HK-2 (cell line): Measurements from ENCODE around the gene CPN2.

Source experiments
- DNase-seq: peaks from one replicate; pipeline ENCODE4 v3.0.0-alpha.2; 2018; ENCODE audit not compliant: unreplicated experiment

Gene CPN2

DNA sequence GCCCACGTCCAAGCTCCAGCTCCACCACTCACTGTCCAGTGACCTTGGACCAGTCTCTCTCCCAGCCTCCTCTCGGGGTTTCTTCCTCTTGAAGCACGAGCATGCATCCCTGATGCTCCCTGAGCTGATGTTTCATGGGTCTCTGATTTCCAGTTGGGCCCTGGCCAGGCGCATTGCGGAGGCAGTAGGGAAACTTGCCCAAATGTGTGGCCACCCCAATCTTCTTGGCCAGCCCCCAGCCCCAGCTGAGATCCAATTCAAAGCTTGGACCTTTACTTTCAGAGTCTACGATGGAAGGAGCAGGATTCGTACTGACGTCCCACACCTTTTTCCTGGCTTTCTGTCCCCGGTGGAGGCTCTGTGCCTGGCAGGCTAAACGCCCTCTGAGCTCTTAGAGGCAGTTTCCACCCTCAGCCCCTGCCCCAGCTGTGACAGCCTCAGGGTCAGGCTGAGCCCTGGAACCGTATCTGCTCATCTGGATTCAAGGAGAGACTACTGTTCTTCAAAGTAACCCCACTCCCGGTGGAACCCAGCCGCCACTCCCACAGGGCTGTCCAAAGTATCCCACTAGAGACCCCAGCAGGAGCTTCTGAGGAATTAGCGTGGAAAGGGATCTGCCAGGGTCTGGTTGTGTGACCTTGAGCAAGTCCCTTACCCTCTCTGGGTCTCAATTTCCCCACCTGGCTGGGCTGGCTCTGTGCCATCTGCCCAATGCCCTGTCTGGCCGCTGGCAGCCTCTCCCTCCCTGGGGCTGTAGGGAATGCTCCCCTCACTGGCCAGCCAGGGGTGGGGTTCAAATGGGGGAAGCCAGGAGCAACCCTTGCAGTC lies 37.4 kb downstream of the CPN2 start:
- DNase-seq, result no peak

GRCh38 chr3:194312743-194313281 lies 38.3 kb downstream of the CPN2 start:
- DNase-seq, result no peak

DNA sequence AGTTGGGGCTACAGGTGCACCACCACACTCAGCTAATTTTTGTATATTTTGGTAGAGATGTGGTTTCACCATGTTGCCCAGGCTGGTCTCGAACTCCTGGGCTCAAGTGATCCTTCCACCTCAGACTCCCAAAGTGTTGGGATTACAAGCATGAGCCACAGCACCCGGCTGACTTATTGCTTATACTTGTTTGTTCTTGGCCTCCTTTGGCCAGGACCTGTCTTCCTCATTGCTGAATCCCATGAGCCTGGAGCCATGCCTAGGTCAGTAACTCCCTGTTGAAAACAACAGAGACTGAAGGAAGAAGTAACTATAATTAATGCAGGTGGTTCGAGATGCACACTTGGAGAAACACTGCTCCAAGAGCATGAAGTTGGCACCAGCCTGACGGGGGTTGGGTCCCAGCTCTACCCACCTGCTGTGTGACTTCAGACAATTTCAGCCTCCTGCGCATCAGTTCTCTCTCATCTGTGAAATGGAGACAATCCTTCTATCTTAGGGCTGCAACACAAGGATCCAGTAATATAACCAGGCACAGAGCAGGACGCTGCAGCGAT lies 38.9 kb downstream of the CPN2 start:
- no peak for DNase-seq

GRCh38 chr3:194311000-194311399 lies 40.1 kb downstream of the CPN2 start:
- DNase-seq, result no peak

DNA sequence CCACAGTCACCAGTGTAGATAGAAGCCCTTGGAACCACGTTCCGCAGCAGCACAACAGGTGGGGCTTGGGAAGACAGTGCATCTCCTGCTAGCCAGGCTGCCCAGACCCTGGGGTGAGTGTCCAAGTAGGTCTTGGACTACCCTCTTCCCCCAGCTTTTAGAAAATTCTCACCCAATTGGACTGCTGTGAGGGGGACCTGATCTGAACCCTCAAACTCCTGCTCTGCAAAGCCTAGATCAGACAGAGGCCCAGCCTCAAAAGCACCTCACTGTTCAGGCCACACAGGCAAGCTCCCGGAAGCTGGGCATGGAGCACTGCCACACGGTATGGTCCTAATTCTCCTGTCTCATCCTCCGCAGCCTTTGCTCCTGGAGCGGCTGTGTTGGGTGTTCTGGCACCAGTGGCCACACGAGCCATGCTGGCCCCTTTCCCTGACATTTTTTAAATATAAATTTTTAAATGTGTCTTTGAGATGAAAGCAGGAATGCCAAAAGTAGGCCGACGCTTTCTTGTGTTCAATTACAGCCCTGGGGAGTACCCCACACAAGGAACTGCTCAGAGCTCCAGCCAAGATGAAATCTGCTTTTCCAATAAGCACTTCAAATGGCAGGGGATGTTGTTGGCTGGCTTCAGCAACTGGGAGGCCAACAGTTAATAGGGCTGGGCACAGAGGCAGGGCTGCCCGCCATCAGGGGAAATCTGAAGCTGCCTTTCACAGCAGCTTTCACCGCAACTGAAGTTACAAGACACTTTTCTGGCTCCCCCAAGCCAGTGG lies 40.9 kb downstream of the CPN2 start:
- DNase-seq, result no peak

- DNase-seq, result no peak
These were observed 42.3 kb downstream of the CPN2 start for GRCh38 chr3:194308601-194309449.

DNA sequence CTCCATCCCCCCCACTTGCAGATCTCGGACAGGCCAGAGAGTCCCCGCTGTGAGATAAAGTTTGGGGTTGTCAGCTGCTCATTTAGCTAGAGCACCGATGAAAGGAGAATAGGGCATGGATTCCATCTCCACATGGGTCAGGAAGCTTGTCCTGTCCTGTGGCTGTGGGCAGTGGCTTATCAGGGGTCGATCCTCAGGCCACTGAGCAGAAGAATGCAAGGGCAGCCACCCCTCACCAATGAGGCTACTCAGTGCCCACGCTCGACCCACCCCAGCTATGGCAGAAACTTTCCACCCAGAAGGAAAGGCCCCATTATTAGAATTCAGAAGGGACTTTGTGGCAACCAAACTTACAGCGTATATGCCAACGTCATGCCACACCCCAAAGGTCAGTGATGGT lies 43.3 kb downstream of the CPN2 start:
- DNase-seq, result no peak

DNA sequence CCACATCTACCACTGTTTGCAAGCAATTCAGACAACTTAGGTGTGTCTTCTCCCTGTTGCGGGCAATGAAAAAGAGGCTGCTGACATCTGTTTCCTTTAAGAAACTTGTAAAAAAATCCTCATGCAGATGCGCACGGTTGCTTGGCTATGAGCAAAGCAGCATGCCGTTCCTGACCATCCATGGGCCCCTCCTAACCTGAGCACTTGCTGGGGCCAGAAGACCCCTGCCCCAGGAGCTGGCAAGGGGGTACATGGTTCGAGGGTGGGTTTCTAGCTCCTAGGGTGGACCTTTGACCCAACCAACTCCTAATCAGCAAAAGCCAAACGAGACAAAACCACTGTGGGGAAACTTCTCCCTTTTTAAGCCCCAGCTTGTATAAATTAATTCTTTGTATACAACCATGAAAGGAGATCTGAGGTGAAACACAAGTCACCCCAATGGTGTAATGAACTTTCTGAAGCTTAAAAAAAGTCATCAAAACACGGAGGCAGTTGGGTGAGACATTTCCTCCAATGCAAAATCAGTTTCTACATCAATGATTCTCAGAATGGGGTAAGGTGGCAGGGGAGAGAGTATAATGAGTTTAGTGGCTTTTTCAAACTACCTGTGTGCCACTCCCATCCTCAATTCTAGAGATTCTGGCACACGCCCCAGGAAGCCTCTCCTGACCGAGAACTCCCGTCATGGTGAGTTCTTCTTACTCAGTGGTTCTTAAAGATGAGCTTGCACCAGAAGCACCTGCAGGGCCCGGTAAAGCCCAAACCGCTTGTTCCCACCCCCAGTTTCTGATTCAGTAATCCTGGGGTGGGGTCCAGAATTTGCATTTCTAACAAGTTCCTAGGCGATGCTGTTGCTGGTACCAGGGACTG lies 44.1 kb downstream of the CPN2 start:
- no peak for DNase-seq

- no peak for DNase-seq
These were observed 44.9 kb downstream of the CPN2 start for GRCh38 chr3:194306109-194306686.

DNA sequence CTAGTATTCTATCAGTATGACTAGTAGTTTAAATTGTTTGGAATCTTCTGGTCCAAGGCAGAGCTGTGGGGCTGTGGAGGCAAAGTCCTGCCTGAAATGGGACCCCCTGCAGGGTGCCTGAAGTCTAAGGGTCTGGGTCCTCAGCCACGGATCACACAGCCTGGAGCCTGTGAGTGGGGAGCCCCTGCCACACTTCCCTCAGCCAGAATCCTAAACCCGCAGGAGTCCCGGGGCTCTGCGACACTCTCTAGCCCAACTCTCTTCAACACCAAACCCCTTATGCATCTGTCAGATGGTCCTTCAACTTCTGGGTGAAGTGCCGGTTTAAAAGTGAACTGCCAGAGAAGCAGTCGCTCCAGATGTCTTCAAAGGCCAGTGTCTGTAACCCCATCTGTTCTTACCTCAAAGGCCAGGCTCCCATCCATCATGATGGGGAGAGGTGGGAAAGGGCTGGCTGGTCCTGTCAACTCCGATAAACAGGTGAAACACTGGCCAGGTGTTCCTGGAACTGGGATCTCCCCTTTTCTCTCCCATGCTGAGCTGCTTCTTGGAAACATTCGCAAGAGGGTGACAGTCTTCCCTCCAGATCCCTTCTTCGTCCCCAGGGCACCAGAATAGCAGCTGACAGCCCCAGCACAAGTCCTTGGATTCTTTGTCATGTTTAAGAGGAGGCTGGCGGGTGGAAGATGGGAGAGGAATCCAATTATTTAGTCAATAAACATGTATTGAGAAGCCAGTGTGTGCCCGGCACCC lies 45.6 kb downstream of the CPN2 start:
- DNase-seq, result no peak

- no peak for DNase-seq
These were observed 46.8 kb downstream of the CPN2 start for GRCh38 chr3:194304186-194304917.

DNA sequence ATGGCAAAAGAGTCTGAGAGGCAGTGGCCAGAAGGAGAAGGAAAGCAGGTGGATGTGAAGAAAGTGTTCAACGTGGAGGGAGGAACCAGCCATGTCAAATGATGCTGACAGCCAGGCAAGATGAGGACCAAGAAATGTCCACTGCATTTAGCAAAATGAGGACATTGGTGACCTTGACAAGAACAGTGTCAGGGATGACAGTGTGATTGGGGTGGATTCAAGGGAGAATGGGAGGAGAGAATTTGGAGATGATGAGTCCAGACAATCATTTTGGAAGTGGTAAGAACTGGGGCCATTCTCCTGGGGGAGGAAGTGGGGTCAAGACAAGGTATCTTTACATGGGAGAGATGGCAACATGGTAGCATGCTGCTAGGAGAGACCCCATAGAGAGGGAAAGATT lies 47.4 kb downstream of the CPN2 start:
- DNase-seq, result no peak

DNA sequence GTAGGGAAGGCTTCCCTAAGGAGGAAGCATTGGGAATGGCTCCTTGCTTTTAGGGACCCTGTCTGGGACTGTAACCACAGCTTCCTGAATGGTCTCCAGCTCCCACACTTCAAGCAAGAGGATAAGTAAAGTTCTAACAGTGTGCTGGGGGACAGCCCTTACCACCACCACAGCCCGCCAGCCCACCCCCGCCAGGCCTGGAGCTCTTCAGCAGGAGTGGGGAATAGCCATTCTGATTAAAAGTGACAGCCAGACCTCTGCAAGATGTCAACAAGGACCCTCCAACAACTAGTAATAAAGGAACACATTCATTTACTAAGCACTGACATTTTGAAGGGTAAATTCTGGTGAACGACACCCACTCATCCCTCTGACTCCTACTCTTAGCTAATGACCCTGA lies 49.4 kb downstream of the CPN2 start:
- DNase-seq, result no peak

GRCh38 chr3:194300936-194301335 lies 50.2 kb downstream of the CPN2 start:
- no peak for DNase-seq

- no peak for DNase-seq
These were observed 50.8 kb downstream of the CPN2 start for GRCh38 chr3:194300382-194300758.

- DNase-seq, result no peak
These were observed 52.5 kb downstream of the CPN2 start for GRCh38 chr3:194298331-194299227.

DNA sequence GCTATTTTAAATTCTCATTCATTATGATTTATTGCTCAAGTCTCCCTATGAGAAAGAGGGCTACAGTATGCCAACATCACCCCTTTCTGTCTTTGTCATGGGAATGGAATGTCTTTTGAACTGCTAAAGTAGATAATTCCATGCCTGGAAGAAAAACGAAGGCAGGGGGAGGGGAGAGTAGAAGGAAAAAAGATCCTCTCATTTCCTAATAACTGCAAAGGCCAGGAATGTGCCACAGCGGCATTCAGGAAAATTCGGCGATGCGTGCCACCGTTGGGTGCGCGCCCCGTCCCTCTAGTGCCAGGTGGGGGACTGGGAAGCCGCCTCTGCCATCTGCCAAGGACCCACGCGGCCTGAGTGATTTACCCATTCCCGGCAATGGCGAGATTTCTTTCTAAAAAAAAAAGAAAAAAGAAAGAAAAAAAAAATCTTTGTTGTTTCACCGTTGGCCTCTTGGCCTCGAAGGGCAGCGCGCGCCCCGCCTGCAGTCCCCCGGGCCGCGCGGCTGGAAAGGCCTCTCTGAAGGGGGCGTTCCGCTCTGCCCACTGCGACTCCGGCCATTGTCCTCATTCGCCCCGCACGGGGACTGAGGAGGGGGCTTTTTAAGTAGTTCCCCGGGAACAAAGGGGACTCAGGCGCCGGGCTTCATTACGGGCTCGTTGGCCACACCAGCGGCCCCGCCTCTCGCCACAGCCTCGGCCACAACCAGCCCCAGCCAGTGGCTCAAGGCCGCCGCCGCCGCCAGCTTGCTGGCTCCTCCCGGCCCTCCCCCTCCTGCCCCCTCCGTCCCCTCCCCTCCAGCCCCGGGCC lies 54.5 kb downstream of the CPN2 start:
- peak; percentile 29 for DNase-seq
